CD14-positive monocyte (primary cell): Measurements from ENCODE around the gene TXNDC11. TPM values are rescaled to one million over a fixed set of nuclear protein-coding genes. Genes with fewer than 3 reads are reported as not detected.

Source experiments
- DNase-seq, 3 donors: peaks; one replicate each; pipeline ENCODE4 v3.0.0-alpha.2; 2011 to 2022
- H2AFZ ChIP-seq: 2 replicates; pipeline ENCODE4 v1.6.0; 2012; ENCODE audit warnings: mild to moderate bottlenecking, low read depth, low read length, inconsistent platforms; ENCODE audit not compliant: insufficient read depth, poor library complexity, severe bottlenecking
- H3K27ac ChIP-seq, 2 donors: 1 replicate in 1 of 2; 2 replicates in 1 of 2; pipeline ENCODE4 v1.5.1; 2012 to 2013; ENCODE audit warnings: low read length in 2 of 2, control low read depth in 1 of 2, inconsistent platforms in 1 of 2, low read depth in 1 of 2, mild to moderate bottlenecking in 1 of 2
- H3K27me3 ChIP-seq, 2 donors: one replicate each; pipeline versions ENCODE4 v1.6.0 to v1.6.1; 2011 to 2013; ENCODE audit warnings: low read length in 2 of 2; ENCODE audit not compliant: control insufficient read depth in 2 of 2, insufficient read depth in 2 of 2
- H3K36me3 ChIP-seq, 2 donors: replicated peaks in 1 of 2; 1 replicate in 1 of 2; 2 replicates in 1 of 2; pipeline versions ENCODE4 v1.5.1 to v1.6.1; 2012 to 2013; ENCODE audit warnings: low read length in 2 of 2, control low read depth in 1 of 2, inconsistent platforms in 1 of 2, mild to moderate bottlenecking in 1 of 2; ENCODE audit not compliant: insufficient read depth in 2 of 2, control insufficient read depth in 1 of 2
- H3K4me1 ChIP-seq, 2 donors: 1 replicate in 1 of 2; 2 replicates in 1 of 2; pipeline versions ENCODE4 v1.5.1 to v1.6.1; 2012 to 2013; ENCODE audit warnings: low read length in 2 of 2, control low read depth in 1 of 2, inconsistent platforms in 1 of 2, mild to moderate bottlenecking in 1 of 2, moderate library complexity in 1 of 2; ENCODE audit not compliant: insufficient read depth in 2 of 2, control insufficient read depth in 1 of 2
- H3K4me2 ChIP-seq: replicated peaks from 2 replicates; pipeline ENCODE3; 2012; ENCODE audit warnings: low read length, moderate library complexity, mild to moderate bottlenecking; ENCODE audit not compliant: poor library complexity, severe bottlenecking; ENCODE audit errors: extremely low read depth
- H3K4me3 ChIP-seq, 3 experiments: fragments of 200-600 bp in 1 of 3; sonication (generic) in 1 of 3; replicated peaks in 1 of 3; 1 replicate in 2 of 3; 2 replicates in 1 of 3; pipeline ENCODE4 v1.5.1; 2011 to 2013; ENCODE audit warnings: low read length in 3 of 3, mild to moderate bottlenecking in 3 of 3, control low read depth in 2 of 3, low read depth in 2 of 3, inconsistent platforms in 1 of 3, moderate library complexity in 1 of 3
- H3K79me2 ChIP-seq: 2 replicates; pipeline ENCODE4 v1.6.0; 2012; ENCODE audit warnings: mild to moderate bottlenecking, control low read depth, inconsistent platforms, low read length, moderate library complexity; ENCODE audit not compliant: insufficient read depth
- H3K9ac ChIP-seq: 2 replicates; pipeline ENCODE4 v1.6.0; 2017; ENCODE audit warnings: low read length, mild to moderate bottlenecking; ENCODE audit not compliant: insufficient read depth, poor library complexity, severe bottlenecking
- H3K9me3 ChIP-seq, 2 donors: replicated peaks in 1 of 2; 1 replicate in 1 of 2; 2 replicates in 1 of 2; pipeline versions ENCODE4 v1.5.1 to v1.6.1; 2012 to 2013; ENCODE audit warnings: low read length in 2 of 2, control low read depth in 1 of 2; ENCODE audit not compliant: control insufficient read depth in 1 of 2, insufficient read depth in 1 of 2
- H4K20me1 ChIP-seq: 2 replicates; pipeline ENCODE4 v1.6.0; 2012; ENCODE audit warnings: mild to moderate bottlenecking, low read length, control low read depth, moderate library complexity; ENCODE audit not compliant: insufficient read depth
- H3K27ac Mint-ChIP-seq, 7 donors: one replicate each; pipeline ENCODE4 v1.8.0; 2020; ENCODE audit warnings: mild to moderate bottlenecking in 7 of 7, mixed read lengths in 7 of 7, moderate library complexity in 6 of 7, inconsistent platforms in 2 of 7
- H3K27me3 Mint-ChIP-seq, 3 donors: one replicate each; pipeline ENCODE4 v1.8.0; 2021 to 2022; ENCODE audit warnings: low read depth in 3 of 3, mild to moderate bottlenecking in 3 of 3, mixed read lengths in 3 of 3, moderate library complexity in 3 of 3, inconsistent platforms in 1 of 3
- H3K36me3 Mint-ChIP-seq, 2 donors: one replicate each; pipeline ENCODE4 v1.8.0; 2020; ENCODE audit warnings: mixed read lengths in 2 of 2, inconsistent platforms in 1 of 2, mild to moderate bottlenecking in 1 of 2
- H3K4me1 Mint-ChIP-seq: one replicate; pipeline ENCODE4 v1.8.0; 2020; ENCODE audit warnings: mild to moderate bottlenecking, mixed read lengths
- H3K4me3 Mint-ChIP-seq, 2 donors: one replicate each; pipeline ENCODE4 v1.8.0; 2020; ENCODE audit warnings: mild to moderate bottlenecking in 2 of 2, mixed read lengths in 2 of 2, moderate library complexity in 1 of 2
- H3K9me3 Mint-ChIP-seq, 7 donors: one replicate each; pipeline ENCODE4 v1.8.0; 2020 to 2022; ENCODE audit warnings: mixed read lengths in 7 of 7, mild to moderate bottlenecking in 6 of 7, moderate library complexity in 6 of 7, inconsistent platforms in 2 of 7
- CTCF ChIP-seq: fragments of 200-600 bp; IDR thresholded peaks from one replicate; pipeline ENCODE4 v1.8.0; 2022; ENCODE audit warnings: antibody characterized with exemption, mild to moderate bottlenecking
- WGBS: methylation state at CpG from one replicate; pipeline ENCODE4 v1.1.5; 2013; ENCODE audit warnings: missing lambda C conversion rate; ENCODE audit not compliant: insufficient coverage; 5-methylcytosine and 5-hydroxymethylcytosine counted together
- intact Hi-C, 2 donors: fragments of 100-400 bp; cut with micrococcal nuclease; formaldehyde crosslinking; loops; one replicate each; pipeline versions ENCODE4 v1.15.0 to v1.15.1; 2023
- polyA plus RNA-seq, 3 donors: library from polyadenylated mRNA; depleted of rRNA in 1 of 3; unstranded in 2 of 3; stranded (reverse) in 1 of 3; fragments of 300-500 nt in 2 of 3; fragments of >200 nt in 1 of 3; fragmentation: Illumina TruSeq in 2 of 3; gene quantifications; 1 replicate in 2 of 3; 2 replicates in 1 of 3; pipeline ENCODE4 v1.2.3, GENCODE V29; 2012 to 2021

The TXNDC11 gene
- polyA plus RNA-seq, 3 donors: 32.9 to 60.0 (median 40.6) TPM

- no peaks in the 10 kb centered on the region for H3K9me3 ChIP-seq
- H3K4me3 ChIP-seq: no peak overlapping the region
- intact Hi-C loops: no loop called here
- peaks cover 92% of the 10 kb centered on the region for H4K20me1 ChIP-seq
- DNase-seq: no peak
- Mint-ChIP-seq H3K9me3 (no peaks in the 10 kb centered on the region), H3K27me3 (peaks cover 0 to 2% (median 1%) of the 10 kb centered on the region in 3 donors), H3K4me3 (no peak overlapping the region), H3K27ac (peak overlapping the region in 1 of 7 donors; percentile 34), H3K4me1 (peaks cover 35% of the 10 kb centered on the region), H3K36me3 (peaks cover 75 to 80% of the 10 kb centered on the region in 2 donors)
- no peak overlapping the region for H3K27ac ChIP-seq
- no peaks in the 10 kb centered on the region for H3K27me3 ChIP-seq
- H3K4me2 ChIP-seq: no peak overlapping the region
- WGBS: 97% methylated on average over 8 of the region's 8 CpGs
- H3K9ac ChIP-seq: no peak overlapping the region
- peaks cover 97% of the 10 kb centered on the region for H3K79me2 ChIP-seq
- H2AFZ ChIP-seq: no peak overlapping the region
- peaks cover 15 to 28% of the 10 kb centered on the region in 2 donors for H3K4me1 ChIP-seq
- peaks cover 62 to 84% of the 10 kb centered on the region in 2 donors for H3K36me3 ChIP-seq
- no peak for TF ChIP-seq CTCF
Observed at GRCh38 chr16:11735787-11736186, 6.9 kb downstream of the TXNDC11 start.

DNA sequence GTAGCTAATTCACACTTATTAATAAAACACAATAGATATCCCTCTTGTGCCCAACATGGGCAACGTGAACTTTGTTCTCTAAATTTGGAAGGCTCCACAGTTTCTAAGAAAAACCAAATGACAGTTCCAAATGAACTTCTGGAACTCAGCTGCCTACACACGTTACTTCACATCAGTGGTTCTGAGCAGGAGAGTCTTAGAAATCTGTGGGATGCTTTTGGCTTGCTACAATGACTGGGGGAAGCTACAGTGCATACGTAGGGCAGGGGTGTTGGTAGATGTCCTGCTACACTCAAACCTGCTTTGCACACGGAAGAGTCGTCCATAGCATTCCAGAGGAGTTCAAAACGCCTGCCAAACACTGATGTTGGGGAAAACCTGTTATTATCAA is 8.0 kb downstream of the TXNDC11 start:
- intact Hi-C loops: no loop called here

More for the DNA sequence above, 8.0 kb downstream of the TXNDC11 start:
- TF ChIP-seq CTCF: no peak
- Mint-ChIP-seq H3K27ac (no peak overlapping the region), H3K9me3 (no peaks in the 10 kb centered on the region), H3K27me3 (peaks cover 0 to 2% (median 1%) of the 10 kb centered on the region in 3 donors), H3K36me3 (peaks cover 83 to 88% of the 10 kb centered on the region in 2 donors), H3K4me3 (no peak overlapping the region), H3K4me1 (peaks cover 35% of the 10 kb centered on the region)
- no peak overlapping the region for H3K4me3 ChIP-seq
- no peaks in the 10 kb centered on the region for H3K27me3 ChIP-seq
- H3K27ac ChIP-seq: peak overlapping the region in 1 of 2 donors; percentile 24
- no peak overlapping the region for H2AFZ ChIP-seq
- no peak overlapping the region for H3K9ac ChIP-seq
- no peaks in the 10 kb centered on the region for H3K9me3 ChIP-seq
- H3K79me2 ChIP-seq: peaks cover 96% of the 10 kb centered on the region
- peaks cover 87% of the 10 kb centered on the region for H4K20me1 ChIP-seq
- 30% methylated on average over 1 of the region's 6 CpGs for WGBS
- H3K4me1 ChIP-seq: peaks cover 11 to 22% of the 10 kb centered on the region in 2 donors
- H3K36me3 ChIP-seq: peaks cover 69 to 95% of the 10 kb centered on the region in 2 donors
- H3K4me2 ChIP-seq: no peak overlapping the region
- DNase-seq: no peak
